Left lung (tissue), 10 donors: ENCODE results near the gene AFG3L2. TPM values are rescaled to one million over a fixed set of nuclear protein-coding genes. Genes with fewer than 3 reads are reported as not detected.

ENCODE experiments used
- ATAC-seq: fragments of 200-7000 bp; cut with Tn5 transposase; one replicate; pipeline ENCODE4 v1.9.1; 2020; ENCODE audit warnings: moderate library complexity
- DNase-seq, 4 donors: peaks; one replicate each; pipeline ENCODE4 v3.0.0-alpha.2; 2013 to 2020
- H3K27ac ChIP-seq, 2 donors: fragments of 200-600 bp; sonication (generic) in 1 of 2; one replicate each; pipeline versions ENCODE4 v1.5.0 to v1.8.0; 2020 to 2021
- H3K27me3 ChIP-seq, 2 donors: fragments of 200-600 bp; sonication (generic) in 1 of 2; one replicate each; pipeline versions ENCODE4 v1.5.0 to v1.8.0; 2020 to 2021
- H3K36me3 ChIP-seq, 2 donors: fragments of 200-600 bp; sonication (generic) in 1 of 2; one replicate each; pipeline versions ENCODE4 v1.5.0 to v1.8.0; 2020 to 2021
- H3K4me1 ChIP-seq, 2 donors: fragments of 200-600 bp; one replicate each; pipeline ENCODE4 v1.8.0; 2021
- H3K4me3 ChIP-seq, 2 donors: fragments of 200-600 bp; sonication (generic) in 1 of 2; one replicate each; pipeline versions ENCODE4 v1.5.0 to v1.8.0; 2020 to 2021; ENCODE audit warnings: mild to moderate bottlenecking in 1 of 2
- H3K9me3 ChIP-seq, 2 donors: fragments of 200-600 bp; sonication (generic) in 1 of 2; one replicate each; pipeline versions ENCODE4 v1.5.0 to v1.8.0; 2020 to 2021
- intact Hi-C, 2 donors: fragments of 100-400 bp; cut with DNase I; formaldehyde crosslinking; loops; one replicate each; pipeline versions ENCODE4 v1.11.2 to v1.14.2; 2022
- polyA plus RNA-seq, 6 donors: library from polyadenylated mRNA; unstranded; fragments of 120-200 nt; gene quantifications; one replicate each; pipeline ENCODE4 v1.2.1, GENCODE V29; 2013; ENCODE audit not compliant: insufficient read length in 6 of 6
- total RNA-seq, 2 donors: library from RNA; stranded (reverse); fragmentation: NEBNext Ultra II Directional; extraction: Animal tissue kit (Norgen Biotek cat#: 25700); gene quantifications; one replicate each; pipeline ENCODE4 v1.2.1, GENCODE V29; 2021
- TF ChIP-seq, protein P1 (sequence below), 2 donors: fragments of 200-600 bp; sonication (generic) in 1 of 2; IDR thresholded peaks; one replicate each; pipeline versions ENCODE4 v1.5.0 to v1.8.0; 2021; ENCODE audit warnings: antibody characterized with exemption in 2 of 2
- donor health status: DM: no; HTN: yes; CAD: no.
- donor health status: DM: no; HTN: no; CAD: no.

Gene AFG3L2
- total and polyA plus RNA-seq, 8 donors, result 30.3 to 48.4 (median 43.9) TPM

DNA sequence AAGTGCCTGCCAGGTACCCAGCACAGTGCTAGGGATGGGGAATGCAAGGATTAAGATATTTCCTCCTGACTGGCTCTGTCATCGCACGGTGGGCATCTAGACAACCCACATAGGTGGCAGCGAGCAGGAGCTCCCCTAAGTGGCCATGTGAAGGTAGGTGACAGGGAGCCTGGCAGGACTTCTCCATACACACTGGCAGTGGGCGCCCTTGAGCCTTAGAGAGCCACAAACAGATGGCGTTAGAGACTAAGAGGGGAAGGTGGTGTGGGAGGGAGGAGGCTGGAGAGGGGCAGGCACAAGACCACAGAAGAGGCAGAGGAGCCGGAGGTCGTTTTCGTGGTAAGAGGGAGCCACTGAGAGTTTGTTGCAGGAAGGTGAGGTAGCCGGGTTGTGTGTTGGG, 45.9 kb upstream of the AFG3L2 start:
- DNase-seq (no peak), ATAC-seq (no peak)
- TF ChIP-seq, protein P1, sequence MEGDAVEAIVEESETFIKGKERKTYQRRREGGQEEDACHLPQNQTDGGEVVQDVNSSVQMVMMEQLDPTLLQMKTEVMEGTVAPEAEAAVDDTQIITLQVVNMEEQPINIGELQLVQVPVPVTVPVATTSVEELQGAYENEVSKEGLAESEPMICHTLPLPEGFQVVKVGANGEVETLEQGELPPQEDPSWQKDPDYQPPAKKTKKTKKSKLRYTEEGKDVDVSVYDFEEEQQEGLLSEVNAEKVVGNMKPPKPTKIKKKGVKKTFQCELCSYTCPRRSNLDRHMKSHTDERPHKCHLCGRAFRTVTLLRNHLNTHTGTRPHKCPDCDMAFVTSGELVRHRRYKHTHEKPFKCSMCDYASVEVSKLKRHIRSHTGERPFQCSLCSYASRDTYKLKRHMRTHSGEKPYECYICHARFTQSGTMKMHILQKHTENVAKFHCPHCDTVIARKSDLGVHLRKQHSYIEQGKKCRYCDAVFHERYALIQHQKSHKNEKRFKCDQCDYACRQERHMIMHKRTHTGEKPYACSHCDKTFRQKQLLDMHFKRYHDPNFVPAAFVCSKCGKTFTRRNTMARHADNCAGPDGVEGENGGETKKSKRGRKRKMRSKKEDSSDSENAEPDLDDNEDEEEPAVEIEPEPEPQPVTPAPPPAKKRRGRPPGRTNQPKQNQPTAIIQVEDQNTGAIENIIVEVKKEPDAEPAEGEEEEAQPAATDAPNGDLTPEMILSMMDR (IDR thresholded peaks at IDR 0.05), result no peak
- intact Hi-C loops, result no loop called here
- no peak overlapping the region for H3K27ac ChIP-seq
- H3K27me3 ChIP-seq, result peaks cover 0 to 6% of the 10 kb centered on the region in 2 donors
- H3K4me1 ChIP-seq, result peaks cover 0 to 11% of the 10 kb centered on the region in 2 donors
- H3K4me3 ChIP-seq, result no peak overlapping the region
- peaks cover 0 to 10% of the 10 kb centered on the region in 2 donors for H3K36me3 ChIP-seq
- H3K9me3 ChIP-seq, result no peaks in the 10 kb centered on the region

DNA sequence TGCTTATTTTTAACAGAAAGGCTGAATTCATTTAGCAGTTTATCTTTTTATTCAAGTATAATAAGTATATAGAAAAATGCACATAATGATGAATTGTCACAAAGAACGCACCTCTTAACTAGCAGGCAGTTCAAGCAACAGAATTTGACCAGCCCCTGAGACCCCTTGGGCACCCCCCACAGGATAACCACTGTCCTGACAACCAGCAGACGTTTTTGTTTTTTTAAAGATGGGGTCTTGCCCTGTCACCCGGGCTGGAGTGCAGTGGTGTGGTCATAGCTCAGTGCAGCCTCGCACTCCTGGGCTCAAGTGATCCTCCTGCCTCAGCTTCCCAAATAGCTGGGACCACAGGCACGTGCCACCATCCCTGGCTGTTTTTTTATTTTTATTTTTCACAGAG, 44.7 kb upstream of the AFG3L2 start:
- intact Hi-C loops, result no loop called here
- H3K4me1 ChIP-seq, result peaks cover 0 to 11% of the 10 kb centered on the region in 2 donors
- TF ChIP-seq, protein P1 (IDR thresholded peaks at IDR 0.05), result no peak
- H3K4me3 ChIP-seq, result no peak overlapping the region
- H3K9me3 ChIP-seq, result no peaks in the 10 kb centered on the region
- no peak for DNase-seq
- H3K27ac ChIP-seq, result no peak overlapping the region
- peaks cover 0 to 6% of the 10 kb centered on the region in 2 donors for H3K27me3 ChIP-seq
- no peaks in the 10 kb centered on the region for H3K36me3 ChIP-seq
- no peak for ATAC-seq

DNA sequence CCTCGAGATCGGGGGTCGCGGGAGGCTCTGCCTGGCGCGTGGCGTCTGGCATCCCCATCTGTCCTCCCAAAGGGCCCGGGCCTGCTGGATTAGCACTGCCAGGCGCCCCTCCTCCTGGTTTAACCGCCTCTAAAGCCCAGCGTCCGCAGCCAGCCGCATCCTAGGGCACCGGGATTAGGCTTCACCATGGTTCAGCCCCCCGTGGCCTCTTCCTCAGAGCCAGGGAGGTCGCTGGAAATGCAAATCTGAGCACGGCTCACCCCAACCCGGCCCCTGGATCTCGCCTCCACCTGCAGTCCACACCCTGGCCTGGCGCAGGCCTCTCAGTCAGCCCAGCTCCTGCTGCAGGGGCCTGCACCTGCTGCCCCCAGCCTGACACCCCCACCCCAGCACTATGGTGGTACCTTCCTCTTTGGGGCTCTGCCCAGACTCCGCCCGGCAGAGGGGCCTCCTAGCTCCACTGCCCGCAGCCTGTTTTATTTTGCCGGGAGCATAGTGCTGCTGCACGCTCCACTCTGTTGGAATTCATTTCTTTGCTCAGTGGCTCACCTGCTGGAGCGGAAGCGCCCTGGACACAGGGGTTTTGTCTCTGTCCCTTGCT, 43.9 kb upstream of the AFG3L2 start:
- DNase-seq (no peak), ATAC-seq (no peak)
- no peaks in the 10 kb centered on the region for H3K36me3 ChIP-seq
- TF ChIP-seq, protein P1 (IDR thresholded peaks at IDR 0.05), result no peak
- intact Hi-C loops, result no loop called here
- H3K27ac ChIP-seq, result no peak overlapping the region
- peaks cover 0 to 6% of the 10 kb centered on the region in 2 donors for H3K27me3 ChIP-seq
- H3K9me3 ChIP-seq, result no peaks in the 10 kb centered on the region
- peaks cover 5 to 12% of the 10 kb centered on the region in 2 donors for H3K4me1 ChIP-seq
- H3K4me3 ChIP-seq, result peak overlapping the region in 1 of 2 donors; percentile 43

DNA sequence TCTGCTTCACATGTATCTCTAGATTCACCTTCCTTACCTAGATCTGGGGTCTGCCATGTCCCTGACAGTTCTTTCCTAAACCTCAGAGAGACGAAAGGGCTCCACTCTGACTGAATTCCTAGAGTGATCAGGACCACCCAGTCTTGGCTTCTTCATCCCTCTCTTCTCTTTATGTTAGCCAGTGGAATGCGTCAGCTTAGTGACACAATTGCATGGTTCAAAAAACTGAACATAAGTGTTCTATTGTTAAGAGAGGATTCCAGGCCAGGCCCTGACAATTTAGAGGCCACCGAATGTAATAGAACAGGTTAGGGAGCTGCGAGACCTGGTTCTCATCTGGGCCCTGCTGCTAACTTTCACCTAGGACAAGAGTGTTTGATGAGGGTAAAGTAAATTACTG, 40.7 kb upstream of the AFG3L2 start:
- intact Hi-C loops, result no loop called here
- peaks cover 7 to 16% of the 10 kb centered on the region in 2 donors for H3K4me1 ChIP-seq
- no peak overlapping the region for H3K4me3 ChIP-seq
- DNase-seq (no peak), ATAC-seq (no peak)
- H3K36me3 ChIP-seq, result no peaks in the 10 kb centered on the region
- TF ChIP-seq, protein P1 (IDR thresholded peaks at IDR 0.05), result no peak
- no peak overlapping the region for H3K27ac ChIP-seq
- peaks cover 0 to 6% of the 10 kb centered on the region in 2 donors for H3K27me3 ChIP-seq
- H3K9me3 ChIP-seq, result no peaks in the 10 kb centered on the region

DNA sequence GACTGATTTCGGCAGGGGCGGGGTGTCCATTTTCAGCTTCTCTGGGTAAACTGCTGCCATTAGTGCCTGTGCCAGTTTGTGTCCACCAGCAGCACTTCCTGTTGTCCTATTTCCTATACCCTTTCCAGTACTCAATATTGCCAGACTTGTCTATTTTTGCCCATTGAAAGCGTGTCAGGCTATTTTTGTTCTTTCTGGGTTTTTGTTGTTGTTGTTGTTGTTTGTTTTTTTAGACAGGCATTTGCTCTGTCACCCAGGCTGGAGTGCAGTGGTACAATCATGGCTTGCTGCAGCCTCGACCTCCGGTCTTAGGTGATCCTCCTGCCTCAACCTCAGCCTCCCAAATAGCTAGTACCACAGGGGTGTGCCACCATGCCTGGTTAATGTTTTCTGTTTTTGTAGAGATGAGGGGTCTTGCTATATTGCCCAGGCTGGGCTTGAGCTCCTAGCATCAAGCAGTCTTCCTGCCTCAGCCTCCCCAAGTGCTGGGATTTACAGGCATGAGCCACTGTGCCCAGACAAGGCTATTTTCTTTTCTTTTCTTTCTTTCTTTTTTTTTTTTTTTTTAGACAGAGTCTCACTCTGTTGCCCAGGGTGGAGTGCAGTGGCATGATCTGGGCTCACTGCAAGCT, 39.2 kb upstream of the AFG3L2 start:
- peak overlapping the region; percentile 30 to 51 for H3K27ac ChIP-seq
- H3K27me3 ChIP-seq, result peaks cover 0 to 6% of the 10 kb centered on the region in 2 donors
- DNase-seq, result no peak
- no peak overlapping the region for H3K4me3 ChIP-seq
- no peaks in the 10 kb centered on the region for H3K36me3 ChIP-seq
- H3K9me3 ChIP-seq, result no peaks in the 10 kb centered on the region
- intact Hi-C loops, result no loop called here
- H3K4me1 ChIP-seq, result peaks cover 7 to 16% of the 10 kb centered on the region in 2 donors
- TF ChIP-seq, protein P1 (IDR thresholded peaks at IDR 0.05), result no peak
- ATAC-seq, result no peak
